CD14-positive monocyte (primary cell): ENCODE measurements around the gene SLC25A25. TPM values are rescaled to one million over a fixed set of nuclear protein-coding genes. Genes with fewer than 3 reads are reported as not detected.

Source experiments
- DNase-seq, 3 donors: peaks; one replicate each; pipeline ENCODE4 v3.0.0-alpha.2; 2011 to 2022
- H2AFZ ChIP-seq: 2 replicates; pipeline ENCODE4 v1.6.0; 2012; ENCODE audit warnings: mild to moderate bottlenecking, low read depth, low read length, inconsistent platforms; ENCODE audit not compliant: insufficient read depth, poor library complexity, severe bottlenecking
- H3K27ac ChIP-seq, 2 donors: 1 replicate in 1 of 2; 2 replicates in 1 of 2; pipeline ENCODE4 v1.5.1; 2012 to 2013; ENCODE audit warnings: low read length in 2 of 2, control low read depth in 1 of 2, inconsistent platforms in 1 of 2, low read depth in 1 of 2, mild to moderate bottlenecking in 1 of 2
- H3K27me3 ChIP-seq, 2 donors: one replicate each; pipeline versions ENCODE4 v1.6.0 to v1.6.1; 2011 to 2013; ENCODE audit warnings: low read length in 2 of 2; ENCODE audit not compliant: control insufficient read depth in 2 of 2, insufficient read depth in 2 of 2
- H3K36me3 ChIP-seq, 2 donors: replicated peaks in 1 of 2; 1 replicate in 1 of 2; 2 replicates in 1 of 2; pipeline versions ENCODE4 v1.5.1 to v1.6.1; 2012 to 2013; ENCODE audit warnings: low read length in 2 of 2, control low read depth in 1 of 2, inconsistent platforms in 1 of 2, mild to moderate bottlenecking in 1 of 2; ENCODE audit not compliant: insufficient read depth in 2 of 2, control insufficient read depth in 1 of 2
- H3K4me1 ChIP-seq, 2 donors: 1 replicate in 1 of 2; 2 replicates in 1 of 2; pipeline versions ENCODE4 v1.5.1 to v1.6.1; 2012 to 2013; ENCODE audit warnings: low read length in 2 of 2, control low read depth in 1 of 2, inconsistent platforms in 1 of 2, mild to moderate bottlenecking in 1 of 2, moderate library complexity in 1 of 2; ENCODE audit not compliant: insufficient read depth in 2 of 2, control insufficient read depth in 1 of 2
- H3K4me2 ChIP-seq: replicated peaks from 2 replicates; pipeline ENCODE3; 2012; ENCODE audit warnings: low read length, moderate library complexity, mild to moderate bottlenecking; ENCODE audit not compliant: poor library complexity, severe bottlenecking; ENCODE audit errors: extremely low read depth
- H3K4me3 ChIP-seq, 3 experiments: fragments of 200-600 bp in 1 of 3; sonication (generic) in 1 of 3; replicated peaks in 1 of 3; 1 replicate in 2 of 3; 2 replicates in 1 of 3; pipeline ENCODE4 v1.5.1; 2011 to 2013; ENCODE audit warnings: low read length in 3 of 3, mild to moderate bottlenecking in 3 of 3, control low read depth in 2 of 3, low read depth in 2 of 3, inconsistent platforms in 1 of 3, moderate library complexity in 1 of 3
- H3K79me2 ChIP-seq: 2 replicates; pipeline ENCODE4 v1.6.0; 2012; ENCODE audit warnings: mild to moderate bottlenecking, control low read depth, inconsistent platforms, low read length, moderate library complexity; ENCODE audit not compliant: insufficient read depth
- H3K9ac ChIP-seq: 2 replicates; pipeline ENCODE4 v1.6.0; 2017; ENCODE audit warnings: low read length, mild to moderate bottlenecking; ENCODE audit not compliant: insufficient read depth, poor library complexity, severe bottlenecking
- H3K9me3 ChIP-seq, 2 donors: replicated peaks in 1 of 2; 1 replicate in 1 of 2; 2 replicates in 1 of 2; pipeline versions ENCODE4 v1.5.1 to v1.6.1; 2012 to 2013; ENCODE audit warnings: low read length in 2 of 2, control low read depth in 1 of 2; ENCODE audit not compliant: control insufficient read depth in 1 of 2, insufficient read depth in 1 of 2
- H4K20me1 ChIP-seq: 2 replicates; pipeline ENCODE4 v1.6.0; 2012; ENCODE audit warnings: mild to moderate bottlenecking, low read length, control low read depth, moderate library complexity; ENCODE audit not compliant: insufficient read depth
- H3K27ac Mint-ChIP-seq, 7 donors: one replicate each; pipeline ENCODE4 v1.8.0; 2020; ENCODE audit warnings: mild to moderate bottlenecking in 7 of 7, mixed read lengths in 7 of 7, moderate library complexity in 6 of 7, inconsistent platforms in 2 of 7
- H3K27me3 Mint-ChIP-seq, 3 donors: one replicate each; pipeline ENCODE4 v1.8.0; 2021 to 2022; ENCODE audit warnings: low read depth in 3 of 3, mild to moderate bottlenecking in 3 of 3, mixed read lengths in 3 of 3, moderate library complexity in 3 of 3, inconsistent platforms in 1 of 3
- H3K36me3 Mint-ChIP-seq, 2 donors: one replicate each; pipeline ENCODE4 v1.8.0; 2020; ENCODE audit warnings: mixed read lengths in 2 of 2, inconsistent platforms in 1 of 2, mild to moderate bottlenecking in 1 of 2
- H3K4me1 Mint-ChIP-seq: one replicate; pipeline ENCODE4 v1.8.0; 2020; ENCODE audit warnings: mild to moderate bottlenecking, mixed read lengths
- H3K4me3 Mint-ChIP-seq, 2 donors: one replicate each; pipeline ENCODE4 v1.8.0; 2020; ENCODE audit warnings: mild to moderate bottlenecking in 2 of 2, mixed read lengths in 2 of 2, moderate library complexity in 1 of 2
- H3K9me3 Mint-ChIP-seq, 7 donors: one replicate each; pipeline ENCODE4 v1.8.0; 2020 to 2022; ENCODE audit warnings: mixed read lengths in 7 of 7, mild to moderate bottlenecking in 6 of 7, moderate library complexity in 6 of 7, inconsistent platforms in 2 of 7
- WGBS: methylation state at CpG from one replicate; pipeline ENCODE4 v1.1.5; 2013; ENCODE audit warnings: missing lambda C conversion rate; ENCODE audit not compliant: insufficient coverage; 5-methylcytosine and 5-hydroxymethylcytosine counted together
- intact Hi-C, 2 donors: fragments of 100-400 bp; cut with micrococcal nuclease; formaldehyde crosslinking; loops; one replicate each; pipeline versions ENCODE4 v1.15.0 to v1.15.1; 2023
- polyA minus RNA-seq: library from RNA; depleted of rRNA, polyadenylated mRNA; stranded (reverse); fragments of >200 nt; gene quantifications from 2 replicates; pipeline ENCODE4 v1.2.3, GENCODE V29; 2012
- polyA plus RNA-seq, 3 donors: library from polyadenylated mRNA; depleted of rRNA in 1 of 3; unstranded in 2 of 3; stranded (reverse) in 1 of 3; fragments of 300-500 nt in 2 of 3; fragments of >200 nt in 1 of 3; fragmentation: Illumina TruSeq in 2 of 3; gene quantifications; 1 replicate in 2 of 3; 2 replicates in 1 of 3; pipeline ENCODE4 v1.2.3, GENCODE V29; 2012 to 2021
- total RNA-seq, 12 experiments: library from RNA in 1 of 12; stranded (reverse) in 1 of 12; fragments of 120-200 nt in 1 of 12; gene quantifications; one replicate each; pipeline ENCODE4 v1.2.4 and lab custom pipeline; 2013 to 2026; ENCODE audit warnings: mixed read lengths in 6 of 12, inconsistent platforms in 1 of 12
- TF ChIP-seq, protein P1 (sequence below): fragments of 200-600 bp; IDR thresholded peaks from one replicate; pipeline ENCODE4 v1.8.0; 2022; ENCODE audit warnings: antibody characterized with exemption, mild to moderate bottlenecking

The SLC25A25 gene
- total RNA-seq (2013): 19.3 TPM
- polyA plus RNA-seq: 10 to 100 TPM in 1 of 3 donors, 1 to 10 TPM in 2; 5.1 to 43.3 (median 6.3) TPM
- polyA minus RNA-seq: 34.3 and 39.1 TPM in 2 replicates
- 9.7 to 55.2 (median 41.2) reads per million in 11 experiments for total RNA-seq (lab: John Stamatoyannopoulos, UW)

DNA sequence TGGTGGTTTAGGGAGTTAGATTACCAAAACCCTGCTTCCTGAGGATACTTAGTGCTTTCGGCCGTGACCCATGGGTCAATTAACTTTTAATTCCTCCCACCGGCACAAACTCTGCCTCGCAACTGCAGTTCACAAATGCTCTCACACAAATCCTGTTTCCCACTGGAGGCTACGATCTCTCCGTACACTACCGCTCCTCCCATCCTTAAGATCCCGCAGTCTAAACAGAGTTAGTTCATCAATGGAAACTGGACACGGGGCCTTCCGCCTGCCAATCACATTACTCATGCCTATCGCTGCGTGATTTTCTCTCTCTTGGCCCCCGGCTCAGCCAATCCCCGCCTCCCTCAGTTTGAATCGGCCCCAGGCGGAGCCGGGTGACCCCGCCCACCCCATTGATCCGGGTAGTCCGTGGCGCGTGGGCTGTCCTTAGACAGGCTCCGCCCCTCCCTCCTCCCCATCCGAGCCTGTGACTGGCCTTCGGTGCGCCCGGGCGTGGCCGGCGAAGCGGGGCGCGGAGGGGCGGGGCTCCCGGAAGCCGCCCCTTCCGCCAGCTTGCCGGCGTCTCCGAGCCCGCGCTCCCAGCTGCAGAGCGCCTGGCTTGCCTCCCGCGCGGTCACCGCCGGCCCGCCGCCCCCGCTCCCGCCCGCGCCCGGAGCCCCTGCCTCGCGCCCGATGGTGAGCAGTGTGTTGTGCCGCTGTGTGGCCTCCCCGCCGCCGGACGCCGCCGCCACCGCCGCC is at the start of gene SLC25A25:
SLC25A25 (plus strand) TSS at position 588 of the 741 bp plus-strand sequence; CDS start at position 676, 88 bp downstream.
- Mint-ChIP-seq H3K36me3 (peaks cover 10 to 19% of the 10 kb centered on the region in 2 donors), H3K4me1 (peaks cover 73% of the 10 kb centered on the region), H3K9me3 (peaks cover 0 to 2% (median 0%) of the 10 kb centered on the region in 7 donors), H3K27ac (peak within 1 kb of the TSS; percentile 29 to 94 (median 85)), H3K4me3 (peak within 1 kb of the TSS in 1 of 2 donors; percentile 99), H3K27me3 (peaks cover 0 to 5% (median 0%) of the 10 kb centered on the region in 3 donors)
- peak; percentile 99 for DNase-seq
- peaks cover 76% of the 10 kb centered on the region for H3K79me2 ChIP-seq
- TF ChIP-seq, protein P1, sequence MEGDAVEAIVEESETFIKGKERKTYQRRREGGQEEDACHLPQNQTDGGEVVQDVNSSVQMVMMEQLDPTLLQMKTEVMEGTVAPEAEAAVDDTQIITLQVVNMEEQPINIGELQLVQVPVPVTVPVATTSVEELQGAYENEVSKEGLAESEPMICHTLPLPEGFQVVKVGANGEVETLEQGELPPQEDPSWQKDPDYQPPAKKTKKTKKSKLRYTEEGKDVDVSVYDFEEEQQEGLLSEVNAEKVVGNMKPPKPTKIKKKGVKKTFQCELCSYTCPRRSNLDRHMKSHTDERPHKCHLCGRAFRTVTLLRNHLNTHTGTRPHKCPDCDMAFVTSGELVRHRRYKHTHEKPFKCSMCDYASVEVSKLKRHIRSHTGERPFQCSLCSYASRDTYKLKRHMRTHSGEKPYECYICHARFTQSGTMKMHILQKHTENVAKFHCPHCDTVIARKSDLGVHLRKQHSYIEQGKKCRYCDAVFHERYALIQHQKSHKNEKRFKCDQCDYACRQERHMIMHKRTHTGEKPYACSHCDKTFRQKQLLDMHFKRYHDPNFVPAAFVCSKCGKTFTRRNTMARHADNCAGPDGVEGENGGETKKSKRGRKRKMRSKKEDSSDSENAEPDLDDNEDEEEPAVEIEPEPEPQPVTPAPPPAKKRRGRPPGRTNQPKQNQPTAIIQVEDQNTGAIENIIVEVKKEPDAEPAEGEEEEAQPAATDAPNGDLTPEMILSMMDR: no peak
- WGBS: under 1% methylated on average over 65 of the region's 67 CpGs
- H3K36me3 ChIP-seq: no peaks in the 10 kb centered on the region
- peak within 1 kb of the TSS; percentile 97 for H3K4me2 ChIP-seq
- peaks cover 79 to 87% of the 10 kb centered on the region in 2 donors for H3K4me1 ChIP-seq
- peak within 1 kb of the TSS; percentile 76 for H2AFZ ChIP-seq
- intact Hi-C loops: no loop called here
- peak within 1 kb of the TSS; percentile 79 for H3K9ac ChIP-seq
- peak within 1 kb of the TSS; percentile 86 to 93 (median 91) for H3K4me3 ChIP-seq
- peaks cover 2% of the 10 kb centered on the region for H4K20me1 ChIP-seq
- peak within 1 kb of the TSS; percentile 74 to 88 for H3K27ac ChIP-seq
- H3K27me3 ChIP-seq: no peaks in the 10 kb centered on the region
- no peaks in the 10 kb centered on the region for H3K9me3 ChIP-seq

DNA sequence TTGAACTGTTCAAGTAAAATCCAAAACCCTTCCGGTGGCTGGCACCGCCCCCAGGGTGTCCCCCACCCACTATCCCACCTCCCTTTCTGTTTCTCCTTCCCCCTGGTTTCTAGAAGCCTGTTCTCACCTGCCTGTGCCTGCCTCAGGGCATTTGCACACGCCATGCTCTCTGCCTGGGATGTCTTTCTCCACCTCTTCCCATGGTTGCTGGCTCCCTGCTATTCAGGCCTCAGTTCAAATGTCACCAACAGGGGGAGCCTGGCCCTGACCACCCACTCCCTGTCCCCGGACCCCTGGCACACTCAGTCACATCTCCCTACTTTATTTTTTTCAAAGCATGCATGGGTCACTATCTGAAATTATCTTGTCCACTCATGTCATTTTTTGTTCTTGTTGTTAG is 47.3 kb upstream of the SLC25A25 start:
- H3K4me3 ChIP-seq: no peak overlapping the region
- no peak overlapping the region for H2AFZ ChIP-seq
- no peak overlapping the region for H3K4me2 ChIP-seq
- intact Hi-C loops: no loop called here
- H3K36me3 ChIP-seq: no peaks in the 10 kb centered on the region
- Mint-ChIP-seq H3K4me3 (no peak overlapping the region), H3K4me1 (peaks cover 19% of the 10 kb centered on the region), H3K27ac (peak overlapping the region in 1 of 7 donors; percentile 65), H3K9me3 (no peaks in the 10 kb centered on the region), H3K36me3 (no peaks in the 10 kb centered on the region), H3K27me3 (peaks cover 1 to 3% (median 2%) of the 10 kb centered on the region in 3 donors)
- H4K20me1 ChIP-seq: no peaks in the 10 kb centered on the region
- no peaks in the 10 kb centered on the region for H3K9me3 ChIP-seq
- no peaks in the 10 kb centered on the region for H3K79me2 ChIP-seq
- H3K27me3 ChIP-seq: no peaks in the 10 kb centered on the region
- peaks cover 2 to 7% of the 10 kb centered on the region in 2 donors for H3K4me1 ChIP-seq
- TF ChIP-seq, protein P1: peak; percentile 31
- DNase-seq: no peak
- H3K27ac ChIP-seq: no peak overlapping the region
- WGBS: 100% methylated on average over 3 of the region's 4 CpGs
- no peak overlapping the region for H3K9ac ChIP-seq
